ENCODE measurements around the gene GMCL2. TPM values are rescaled to one million over a fixed set of nuclear protein-coding genes. Genes with fewer than 3 reads are reported as not detected.

The GMCL2 gene
- total RNA-seq, 1 donor from 2014 or later = not detected

DNA sequence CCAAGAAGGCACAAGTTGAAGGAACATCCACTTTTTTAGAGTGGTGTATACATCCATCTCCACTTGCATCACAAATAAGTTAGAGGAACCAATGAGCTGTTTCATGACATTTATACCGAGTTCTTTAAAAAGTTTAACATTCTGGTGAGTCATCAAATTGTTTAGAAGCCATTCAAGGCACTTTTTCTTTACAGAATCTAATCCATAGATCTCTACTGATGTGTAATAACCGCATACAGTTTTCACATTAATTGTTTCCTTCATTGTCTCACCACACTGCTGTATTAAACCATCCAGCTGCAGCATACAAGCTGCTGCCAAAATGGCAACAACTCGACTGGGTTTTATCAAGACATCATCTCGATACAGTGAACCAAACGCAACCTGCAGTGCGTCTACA is 744 bp downstream of the GMCL2 start:
- no peak for DNase-seq
- no peaks in the 10 kb centered on the region for H3K9me3 ChIP-seq
- H3K36me3 ChIP-seq = no peaks in the 10 kb centered on the region
- H3K4me3 ChIP-seq = no peak overlapping the region
- H3K27ac ChIP-seq = no peak overlapping the region
- ATAC-seq = no peak
- H3K4me1 ChIP-seq = no peaks in the 10 kb centered on the region
- H3K27me3 ChIP-seq (ENCODE audit: low read depth) = no peaks in the 10 kb centered on the region
- intact Hi-C loops (cut with DNase I) = no loop called here
- TF ChIP-seq, protein P1, sequence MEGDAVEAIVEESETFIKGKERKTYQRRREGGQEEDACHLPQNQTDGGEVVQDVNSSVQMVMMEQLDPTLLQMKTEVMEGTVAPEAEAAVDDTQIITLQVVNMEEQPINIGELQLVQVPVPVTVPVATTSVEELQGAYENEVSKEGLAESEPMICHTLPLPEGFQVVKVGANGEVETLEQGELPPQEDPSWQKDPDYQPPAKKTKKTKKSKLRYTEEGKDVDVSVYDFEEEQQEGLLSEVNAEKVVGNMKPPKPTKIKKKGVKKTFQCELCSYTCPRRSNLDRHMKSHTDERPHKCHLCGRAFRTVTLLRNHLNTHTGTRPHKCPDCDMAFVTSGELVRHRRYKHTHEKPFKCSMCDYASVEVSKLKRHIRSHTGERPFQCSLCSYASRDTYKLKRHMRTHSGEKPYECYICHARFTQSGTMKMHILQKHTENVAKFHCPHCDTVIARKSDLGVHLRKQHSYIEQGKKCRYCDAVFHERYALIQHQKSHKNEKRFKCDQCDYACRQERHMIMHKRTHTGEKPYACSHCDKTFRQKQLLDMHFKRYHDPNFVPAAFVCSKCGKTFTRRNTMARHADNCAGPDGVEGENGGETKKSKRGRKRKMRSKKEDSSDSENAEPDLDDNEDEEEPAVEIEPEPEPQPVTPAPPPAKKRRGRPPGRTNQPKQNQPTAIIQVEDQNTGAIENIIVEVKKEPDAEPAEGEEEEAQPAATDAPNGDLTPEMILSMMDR (IDR thresholded peaks at IDR 0.05) = no peak

DNA sequence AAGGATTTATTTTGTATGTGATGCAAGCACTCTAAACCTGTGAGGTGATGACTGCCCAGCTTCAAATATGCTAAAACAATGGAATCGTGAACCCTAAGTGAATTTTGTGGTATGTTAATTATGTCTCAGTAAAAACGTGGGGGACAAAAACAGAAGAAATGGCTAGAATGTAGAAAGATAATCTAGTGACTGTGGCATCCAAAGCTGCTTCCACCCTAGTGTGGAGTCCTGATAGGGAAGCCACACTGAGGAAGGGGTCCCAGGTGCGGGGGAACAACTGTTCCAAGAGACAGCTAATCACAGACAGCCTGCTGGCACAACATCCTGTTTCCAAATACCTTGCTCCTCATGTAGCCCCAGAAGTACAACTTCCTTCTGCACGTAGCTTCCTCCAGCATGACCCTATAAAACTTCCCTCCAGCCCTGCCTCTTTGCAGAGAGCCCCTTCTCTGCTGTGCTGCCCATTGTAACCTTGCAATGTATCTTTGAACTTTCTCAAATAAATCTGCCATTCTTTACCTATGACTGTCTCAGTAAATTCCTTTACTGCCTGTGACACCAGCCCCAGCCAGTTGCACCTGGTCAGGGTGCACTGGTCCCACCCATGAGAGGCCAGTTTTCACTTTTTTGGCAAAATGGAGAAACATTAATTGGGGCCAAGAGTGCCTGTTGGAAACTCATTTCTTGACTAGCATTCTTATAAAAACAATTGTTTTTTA is 4.9 kb downstream of the GMCL2 start:
- intact Hi-C loops (cut with DNase I) = no loop called here
- Histone ChIP-seq H3K9me3 (no peaks in the 10 kb centered on the region), H3K4me3 (no peak overlapping the region), H3K4me1 (no peaks in the 10 kb centered on the region), H3K27me3 (ENCODE audit: low read depth) (no peaks in the 10 kb centered on the region), H3K36me3 (no peaks in the 10 kb centered on the region), H3K27ac (no peak overlapping the region)
- TF ChIP-seq, protein P1 (IDR thresholded peaks at IDR 0.05) = no peak
- DNase-seq (no peak), ATAC-seq (no peak)

DNA sequence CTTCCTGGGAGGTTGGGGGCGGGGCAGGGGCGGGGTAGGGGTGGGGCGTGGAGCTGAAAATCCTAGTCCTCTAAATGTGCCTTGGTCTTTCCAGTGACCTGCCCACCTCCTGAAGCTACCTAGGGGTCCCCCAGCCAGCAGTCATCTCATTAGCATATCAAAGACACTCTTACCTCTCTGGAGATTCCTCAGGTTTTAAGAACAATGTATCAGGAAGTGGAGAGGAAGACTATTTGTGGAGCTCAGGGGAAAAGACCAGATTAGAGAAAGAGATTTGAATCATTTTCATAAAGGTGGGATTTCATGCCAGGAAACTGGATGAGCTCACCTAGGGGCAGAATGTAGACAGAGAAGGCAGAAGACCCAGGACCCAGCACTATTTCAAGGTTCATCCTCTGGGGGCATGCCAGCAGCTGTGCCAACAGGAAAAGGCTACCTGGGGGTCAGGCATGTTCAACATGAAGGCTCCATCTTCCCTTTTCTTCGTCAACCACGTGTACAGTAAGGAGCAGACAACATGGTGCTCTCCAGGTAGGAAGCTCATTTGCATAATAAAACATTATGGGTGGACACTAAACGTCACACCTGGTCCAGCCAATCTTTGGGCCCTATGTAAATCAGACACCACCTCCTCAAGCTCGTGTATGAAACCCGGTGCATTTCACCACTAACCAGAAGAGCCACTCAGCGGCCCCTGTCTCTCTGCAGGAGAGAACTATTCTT is 6.9 kb downstream of the GMCL2 start:
- no peak overlapping the region for H3K27ac ChIP-seq
- ATAC-seq = no peak
- no peaks in the 10 kb centered on the region for H3K27me3 ChIP-seq (ENCODE audit: low read depth)
- no peak overlapping the region for H3K4me3 ChIP-seq
- TF ChIP-seq, protein P1 (IDR thresholded peaks at IDR 0.05) = no peak
- no peak for DNase-seq
- no peaks in the 10 kb centered on the region for H3K36me3 ChIP-seq
- H3K9me3 ChIP-seq = no peaks in the 10 kb centered on the region
- intact Hi-C loops (cut with DNase I) = no loop called here
- no peaks in the 10 kb centered on the region for H3K4me1 ChIP-seq

DNA sequence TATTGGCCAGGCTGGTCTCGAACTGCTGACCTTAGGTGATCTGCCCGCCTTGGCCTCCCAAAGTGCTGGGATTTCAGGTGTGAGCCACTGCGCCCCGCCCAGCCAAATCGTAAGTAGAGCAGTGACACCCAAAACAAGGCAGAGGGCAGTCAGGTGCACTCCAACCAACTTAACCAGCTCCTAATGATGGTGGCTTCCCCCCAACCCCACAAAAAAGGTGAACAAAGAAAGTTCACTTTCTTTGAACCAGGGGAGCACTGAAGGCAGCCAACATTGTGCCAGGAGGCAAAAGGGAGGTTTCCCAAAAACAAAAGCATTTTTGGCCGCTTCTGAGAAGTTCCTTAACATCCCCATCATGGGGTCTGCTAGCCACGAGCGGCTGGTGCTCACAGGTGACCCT is 9.6 kb downstream of the GMCL2 start:
- intact Hi-C loops (cut with DNase I) = no loop called here
- Histone ChIP-seq H3K4me3 (no peak overlapping the region), H3K27ac (no peak overlapping the region), H3K9me3 (no peaks in the 10 kb centered on the region), H3K4me1 (no peaks in the 10 kb centered on the region), H3K36me3 (no peaks in the 10 kb centered on the region), H3K27me3 (ENCODE audit: low read depth) (no peaks in the 10 kb centered on the region)
- TF ChIP-seq, protein P1 (IDR thresholded peaks at IDR 0.05) = no peak
- no peak for DNase-seq
- ATAC-seq = no peak

DNA sequence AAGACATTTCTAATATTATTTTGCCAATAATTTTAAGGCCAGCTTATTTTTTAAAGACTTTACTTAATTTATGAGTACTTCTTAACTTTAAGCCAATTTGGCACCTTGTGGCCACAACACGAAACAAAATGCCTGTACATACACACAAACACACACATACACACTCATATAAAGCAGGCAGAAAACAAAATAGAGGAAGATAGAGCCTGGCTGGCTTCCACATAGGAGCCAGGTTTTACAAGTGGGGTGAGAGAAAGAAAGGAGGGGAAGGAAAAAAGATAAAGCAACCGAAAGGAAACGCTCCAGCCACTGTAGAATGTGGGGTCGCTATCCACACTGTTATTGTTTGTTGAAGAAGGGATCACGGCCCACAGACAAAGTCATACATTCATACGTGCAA is 10.4 kb downstream of the GMCL2 start:
- Histone ChIP-seq H3K36me3 (no peaks in the 10 kb centered on the region), H3K27me3 (ENCODE audit: low read depth) (no peaks in the 10 kb centered on the region), H3K4me3 (no peak overlapping the region), H3K27ac (no peak overlapping the region), H3K4me1 (no peaks in the 10 kb centered on the region), H3K9me3 (no peaks in the 10 kb centered on the region)
- DNase-seq (no peak), ATAC-seq (no peak)
- TF ChIP-seq, protein P1 (IDR thresholded peaks at IDR 0.05) = no peak
- intact Hi-C loops (cut with DNase I) = no loop called here
